ENCODE results near the gene FASTK.

Gene FASTK, protein sequence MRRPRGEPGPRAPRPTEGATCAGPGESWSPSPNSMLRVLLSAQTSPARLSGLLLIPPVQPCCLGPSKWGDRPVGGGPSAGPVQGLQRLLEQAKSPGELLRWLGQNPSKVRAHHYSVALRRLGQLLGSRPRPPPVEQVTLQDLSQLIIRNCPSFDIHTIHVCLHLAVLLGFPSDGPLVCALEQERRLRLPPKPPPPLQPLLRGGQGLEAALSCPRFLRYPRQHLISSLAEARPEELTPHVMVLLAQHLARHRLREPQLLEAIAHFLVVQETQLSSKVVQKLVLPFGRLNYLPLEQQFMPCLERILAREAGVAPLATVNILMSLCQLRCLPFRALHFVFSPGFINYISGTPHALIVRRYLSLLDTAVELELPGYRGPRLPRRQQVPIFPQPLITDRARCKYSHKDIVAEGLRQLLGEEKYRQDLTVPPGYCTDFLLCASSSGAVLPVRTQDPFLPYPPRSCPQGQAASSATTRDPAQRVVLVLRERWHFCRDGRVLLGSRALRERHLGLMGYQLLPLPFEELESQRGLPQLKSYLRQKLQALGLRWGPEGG

GRCh38 chr7:151080522-151081169 lies at the start of gene FASTK:
FASTK (minus strand) TSS chr7:151080809; CDS start chr7:151080766, 43 bp downstream.
- FAIRE-seq = no peak

- no peak for FAIRE-seq
These were observed 49.5 kb upstream of the FASTK start for GRCh38 chr7:151129960-151130591.

- no peak for FAIRE-seq
These were observed 48.7 kb upstream of the FASTK start for GRCh38 chr7:151129117-151129959.

DNA sequence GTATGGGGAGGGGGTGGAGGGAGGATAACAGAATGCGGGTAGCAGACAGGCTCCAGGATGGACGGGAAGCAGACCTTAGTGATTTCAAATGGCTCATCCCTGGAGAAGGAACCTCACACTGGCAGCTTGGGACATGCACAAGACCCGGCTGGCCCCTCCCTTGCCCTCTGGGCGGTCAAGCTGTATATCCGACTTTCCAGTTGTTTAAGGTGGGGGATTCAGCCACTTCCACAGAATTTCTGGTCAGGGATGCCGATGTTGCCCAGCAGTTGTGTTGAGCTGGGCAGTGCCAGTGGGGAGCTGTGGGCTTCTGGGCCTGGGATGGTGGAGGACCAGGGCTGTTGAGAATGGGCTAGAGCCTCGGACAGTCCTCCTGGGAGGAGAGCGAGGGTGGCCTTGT lies 48.1 kb upstream of the FASTK start:
- no peak for FAIRE-seq

GRCh38 chr7:151128144-151128543 lies 47.5 kb upstream of the FASTK start:
- no peak for FAIRE-seq

DNA sequence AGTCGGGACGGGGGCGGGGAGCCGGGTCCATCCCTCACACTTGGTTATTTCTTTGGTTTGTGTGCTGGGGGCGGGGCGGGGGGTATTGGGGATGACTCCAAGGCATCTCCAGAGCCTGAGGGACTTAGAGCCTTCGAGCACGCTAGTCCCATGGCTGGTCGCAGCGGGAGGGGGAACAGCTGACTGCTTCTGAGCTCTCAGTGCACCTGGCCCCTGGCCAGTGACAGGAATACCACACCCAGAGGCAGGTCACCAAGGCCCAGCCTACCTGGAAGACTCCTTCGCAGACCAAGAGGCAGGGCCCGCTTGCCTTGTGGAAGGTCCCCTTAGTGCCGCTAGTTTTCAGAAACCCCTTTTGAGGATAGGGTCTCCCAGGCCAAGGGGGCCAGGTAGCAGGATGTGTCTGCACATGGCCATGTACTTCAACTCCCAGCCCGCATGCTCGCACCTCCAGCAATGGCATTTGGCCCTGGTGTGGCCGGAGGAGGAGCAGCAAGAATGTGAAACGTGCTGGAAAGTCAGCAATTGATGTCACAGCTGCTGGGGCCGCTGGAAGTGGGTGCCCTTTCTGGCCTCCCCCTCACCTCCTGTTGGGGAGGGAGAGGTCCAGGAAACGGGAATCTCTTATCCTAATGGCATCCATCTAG lies 46.0 kb upstream of the FASTK start:
- FAIRE-seq = no peak

GRCh38 chr7:151125846-151126481 lies 45.4 kb upstream of the FASTK start:
- no peak for FAIRE-seq

DNA sequence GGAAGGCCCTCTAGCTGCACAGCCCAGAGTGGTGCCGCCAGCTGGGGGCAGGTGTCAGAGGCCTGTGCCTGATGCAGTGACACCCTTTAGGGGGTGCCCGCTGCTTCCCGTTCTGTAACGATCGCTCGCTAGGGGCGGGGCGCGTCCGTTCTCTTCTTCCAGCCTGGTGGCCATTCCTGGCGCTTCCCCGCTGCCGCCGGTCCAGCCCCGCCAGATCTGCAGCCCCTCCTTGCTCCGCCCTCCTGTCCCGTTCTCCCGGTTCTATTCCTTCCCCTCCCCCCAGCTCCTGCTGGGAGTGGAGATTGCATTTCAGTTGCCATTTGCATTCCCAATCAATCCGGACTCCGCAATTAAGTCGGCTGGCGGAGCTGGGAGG lies 44.8 kb upstream of the FASTK start:
- FAIRE-seq = no peak

DNA sequence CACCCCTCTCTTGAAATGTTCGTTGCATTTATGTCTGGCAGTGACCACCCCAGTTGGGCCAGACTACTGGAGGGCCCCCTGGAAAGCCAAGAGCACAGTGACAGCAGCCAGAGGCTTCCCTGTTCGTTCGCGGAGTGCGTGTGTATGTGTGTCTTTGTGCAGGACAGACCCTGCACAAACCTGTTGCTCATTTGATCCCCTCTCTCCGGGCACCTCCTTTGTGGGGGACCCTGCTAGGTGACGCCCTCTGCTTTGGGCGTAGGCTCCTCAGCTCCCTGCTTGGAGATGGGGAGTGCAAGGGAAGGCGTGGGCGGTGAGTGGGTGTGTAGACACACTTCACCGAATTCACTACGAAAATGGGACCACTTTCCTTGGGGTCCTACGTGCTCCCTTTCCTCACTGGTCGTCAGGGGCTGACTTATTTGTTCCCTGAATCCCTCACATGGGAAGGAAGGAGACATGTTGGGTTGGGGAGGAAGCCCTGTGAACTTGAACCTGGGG lies 44.3 kb upstream of the FASTK start:
- no peak for FAIRE-seq

DNA sequence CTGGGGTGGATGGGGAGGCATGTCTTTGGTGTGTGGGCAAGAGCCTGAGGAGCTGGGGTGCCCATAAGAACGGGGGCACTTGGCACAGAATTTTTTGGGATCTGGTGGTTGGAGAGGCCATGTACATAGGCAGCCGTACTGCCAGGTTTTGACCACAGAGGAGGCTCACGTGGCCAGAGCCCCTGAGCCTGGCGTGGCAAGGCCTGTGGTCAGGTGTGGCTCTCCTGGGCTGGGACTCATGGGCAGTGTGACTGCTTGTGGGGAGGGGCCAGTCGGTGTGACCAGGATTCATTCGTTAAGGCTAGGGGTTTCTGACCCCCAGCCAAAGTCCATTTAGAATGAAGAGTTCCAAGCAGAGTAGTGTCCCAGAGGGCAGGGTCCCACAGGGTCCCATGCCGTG lies 43.9 kb upstream of the FASTK start:
- FAIRE-seq = no peak

GRCh38 chr7:151123822-151124464 lies 43.3 kb upstream of the FASTK start:
- peak; percentile 92 for FAIRE-seq

DNA sequence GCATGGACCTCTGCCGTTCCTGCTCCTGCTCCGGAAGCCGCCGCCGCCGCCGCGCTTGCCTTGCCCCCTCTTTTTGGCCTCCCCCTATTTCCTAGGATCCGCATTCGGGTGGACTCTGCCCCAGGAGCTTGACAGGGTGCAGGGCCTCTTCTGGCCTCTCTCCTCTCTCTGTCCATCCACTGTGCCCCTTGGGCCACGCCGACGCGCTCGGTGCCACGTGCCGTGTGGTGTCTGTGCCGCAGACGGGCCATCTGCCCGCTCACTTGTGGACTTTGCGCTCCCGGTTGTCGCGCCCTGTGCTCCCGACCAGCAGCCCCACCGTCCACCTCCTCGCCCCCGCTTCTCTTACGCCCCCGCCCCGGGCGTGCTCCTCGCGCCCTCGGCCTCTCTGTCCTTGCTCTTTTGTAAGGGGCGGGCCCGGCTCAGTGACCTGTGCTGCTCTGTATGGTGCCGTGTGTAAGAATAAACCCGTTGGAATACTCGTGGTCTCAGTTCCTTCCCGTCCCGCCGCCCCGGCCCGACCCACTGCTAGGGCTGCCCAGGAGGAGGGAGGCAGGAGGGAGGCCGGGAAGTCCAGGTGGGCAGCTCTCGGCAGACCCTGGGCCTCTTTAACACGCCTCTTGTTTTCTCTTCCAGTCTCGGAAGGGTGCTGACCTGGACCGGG lies 42.7 kb upstream of the FASTK start:
- FAIRE-seq = no peak

- no peak for FAIRE-seq
These were observed 42.2 kb upstream of the FASTK start for GRCh38 chr7:151122796-151123157.

DNA sequence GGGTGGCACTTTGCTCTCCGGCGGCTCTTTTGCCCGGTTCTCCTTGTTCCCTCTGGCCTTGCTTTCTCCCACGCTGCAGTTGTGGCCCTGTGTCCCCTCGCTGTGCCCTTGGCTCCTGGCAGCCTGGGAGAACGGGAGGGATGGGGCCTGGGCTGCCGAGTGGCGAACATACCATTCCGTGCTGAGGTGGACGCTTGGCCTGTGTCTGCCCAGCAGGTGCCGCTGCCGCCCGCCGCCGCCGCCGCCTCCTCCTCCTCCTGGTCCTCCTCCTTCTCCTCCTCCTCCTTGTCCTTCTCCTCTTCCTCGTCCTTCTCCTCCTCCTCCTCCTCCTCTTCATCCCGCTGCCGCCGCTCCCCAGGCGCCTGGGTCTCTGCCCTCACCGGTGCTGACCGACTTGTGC lies 41.7 kb upstream of the FASTK start:
- FAIRE-seq = no peak

DNA sequence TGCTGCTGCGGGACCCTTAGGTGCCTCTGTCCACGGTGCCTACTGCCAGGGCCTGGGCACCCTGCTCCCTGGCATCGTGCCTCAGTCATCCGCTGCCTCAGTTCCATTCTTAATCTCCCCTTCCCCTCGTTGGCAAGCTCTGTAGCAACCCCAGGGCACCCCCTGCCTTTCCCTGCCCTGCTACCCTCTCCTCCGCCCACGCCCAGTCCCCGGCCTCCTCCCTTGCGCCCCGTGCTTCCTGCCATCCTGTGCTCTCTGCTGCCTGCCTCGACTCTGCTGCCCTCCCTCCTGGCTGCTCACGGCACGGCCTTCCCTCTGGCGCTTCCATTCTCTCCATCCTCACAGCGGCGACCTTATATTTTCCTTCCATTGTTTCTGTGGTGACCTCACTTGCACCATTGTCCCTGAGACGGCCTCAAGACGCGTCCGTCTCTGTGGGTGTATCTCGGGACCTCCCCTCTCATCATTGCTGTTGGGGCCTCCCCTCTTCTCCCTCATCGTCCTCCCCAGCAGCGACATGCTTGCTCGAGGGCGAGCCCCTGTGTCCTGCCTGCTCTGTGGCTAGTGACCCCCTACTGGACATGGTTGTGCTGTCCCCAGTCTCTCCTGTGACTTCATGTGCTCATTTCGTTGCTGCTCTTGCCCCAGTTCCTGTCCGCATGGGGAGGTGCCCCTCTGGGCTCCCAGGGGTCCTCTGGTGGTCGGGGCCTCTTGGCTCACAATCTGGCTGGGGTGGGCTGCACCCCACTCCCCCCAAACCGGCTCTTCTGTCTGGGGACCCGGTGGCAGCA lies 41.0 kb upstream of the FASTK start:
- FAIRE-seq = no peak

GRCh38 chr7:151120896-151121295 lies 40.3 kb upstream of the FASTK start:
- FAIRE-seq = no peak

DNA sequence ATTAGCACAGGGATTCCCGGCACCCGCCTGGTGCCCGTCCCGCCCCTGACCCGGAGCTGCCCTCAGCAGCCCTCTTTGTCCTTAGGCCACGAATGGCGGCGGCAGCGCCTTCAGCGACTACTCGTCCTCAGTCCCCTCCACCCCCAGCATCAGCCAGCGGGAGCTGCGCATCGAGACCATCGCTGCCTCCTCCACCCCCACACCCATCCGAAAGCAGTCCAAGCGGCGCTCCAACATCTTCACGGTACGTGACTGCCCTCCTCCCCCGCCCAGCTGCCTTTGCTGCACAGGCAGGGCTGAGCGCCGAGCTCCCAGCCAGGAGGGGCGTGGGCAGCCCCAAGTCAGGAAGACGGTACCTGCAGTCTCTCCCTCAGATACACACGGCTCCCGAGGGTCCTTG lies 39.3 kb upstream of the FASTK start:
- no peak for FAIRE-seq

- FAIRE-seq = no peak
These were observed 38.4 kb upstream of the FASTK start for GRCh38 chr7:151119055-151119415.

GRCh38 chr7:151118108-151119054 lies 37.8 kb upstream of the FASTK start:
- no peak for FAIRE-seq
